HepG2 (cell line): Measurements from ENCODE around the gene POLE4. TPM values are rescaled to one million over a fixed set of nuclear protein-coding genes. Genes with fewer than 3 reads are reported as not detected.

ENCODE experiments used
- ATAC-seq: fragments of 200-7000 bp; cut with Tn5 transposase; 3 replicates; pipeline ENCODE4 v1.9.1; 2020; ENCODE audit warnings: mild to moderate bottlenecking, moderate library complexity
- BruUV-seq: library from RNA; stranded (reverse); fragments of 400-500 nt; replicated peaks from 2 replicates; lab custom pipeline; 2021; lab: Mats Ljungman, UMichigan
- CTCF ChIA-PET: fragments of 300-600 bp; formaldehyde crosslinking; extraction: SDS; loops from one replicate; lab custom pipeline; 2021; ENCODE audit warnings: low total read pairs, inconsistent platforms, low intra/inter-chr PET ratio; lab: Yijun Ruan, JAX
- POLR2A ChIA-PET: fragments of 350-600 bp; sonication (Branson Sonifier 250); formaldehyde crosslinking; loops from one replicate; lab custom pipeline; 2020; ENCODE audit warnings: antibody characterized with exemption, inconsistent platforms; lab: Yijun Ruan, JAX
- DNase-seq: peaks from one replicate; pipeline ENCODE4 v3.0.0-alpha.2; 2015; ENCODE audit warnings: low spot score
- FAIRE-seq: peaks from 3 replicates; lab custom pipeline; 2011; peaks lifted over from hg19 to GRCh38; lab: Jason Lieb, UNC
- H2AFZ ChIP-seq: one replicate; pipeline ENCODE4 v1.6.1; 2011; ENCODE audit warnings: low read length, inconsistent platforms
- H3K27ac ChIP-seq: fragments of 300-600 bp; 3 replicates; pipeline ENCODE4 v1.8.0; 2011; ENCODE audit warnings: mixed run types, mild to moderate bottlenecking, mixed read lengths, low read length, inconsistent platforms; ENCODE audit not compliant: insufficient read depth; ENCODE audit errors: extremely low read length
- H3K27me3 ChIP-seq, 2 experiments: fragments of 200-600 bp in 1 of 2; 2 replicates in 1 of 2; 3 replicates in 1 of 2; pipeline versions ENCODE4 v1.6.0 to v1.8.0; 2011; ENCODE audit warnings: low read length in 2 of 2, mild to moderate bottlenecking in 2 of 2, moderate library complexity in 2 of 2, inconsistent platforms in 1 of 2; ENCODE audit not compliant: insufficient read depth in 2 of 2, control insufficient read depth in 1 of 2
- H3K36me3 ChIP-seq, 2 experiments: fragments of 200-600 bp in 1 of 2; replicated peaks in 1 of 2; 2 replicates in 1 of 2; 3 replicates in 1 of 2; pipeline versions ENCODE4 v1.5.1 to v1.8.0; 2011; ENCODE audit warnings: low read length in 2 of 2, inconsistent platforms in 1 of 2; ENCODE audit not compliant: insufficient read depth in 2 of 2, control insufficient read depth in 1 of 2
- H3K4me1 ChIP-seq: 2 replicates; pipeline ENCODE4 v1.5.1; 2012; ENCODE audit warnings: low read length, inconsistent platforms; ENCODE audit not compliant: insufficient read depth
- H3K4me2 ChIP-seq: 2 replicates; pipeline ENCODE4 v1.6.0; 2011; ENCODE audit warnings: low read depth, low read length, inconsistent platforms
- H3K4me3 ChIP-seq, 3 experiments: fragments of 200-600 bp in 1 of 3; sonication (generic), shearing (Covaris generic) in 1 of 3; replicated peaks in 1 of 3; 2 replicates each; pipeline ENCODE4 v1.5.1; 2011 to 2016; ENCODE audit warnings: low read length in 3 of 3, inconsistent platforms in 2 of 3, low read depth in 2 of 3, mild to moderate bottlenecking in 2 of 3, control low read depth in 1 of 3, mixed read lengths in 1 of 3; ENCODE audit not compliant: insufficient read depth in 1 of 3
- H3K79me2 ChIP-seq: one replicate; pipeline ENCODE4 v1.6.1; 2011; ENCODE audit warnings: low read length, inconsistent platforms; ENCODE audit not compliant: insufficient read depth
- H3K9ac ChIP-seq: 2 replicates; pipeline ENCODE4 v1.6.0; 2011; ENCODE audit warnings: mild to moderate bottlenecking, low read depth, low read length, inconsistent platforms; ENCODE audit not compliant: insufficient read depth
- H3K9me3 ChIP-seq: 2 replicates; pipeline ENCODE4 v1.5.1; 2012; ENCODE audit warnings: mild to moderate bottlenecking, low read length
- H4K20me1 ChIP-seq: 2 replicates; pipeline ENCODE4 v1.6.0; 2011; ENCODE audit warnings: inconsistent platforms, mild to moderate bottlenecking, low read length, moderate library complexity; ENCODE audit not compliant: insufficient read depth
- CHD2 ChIP-seq: IDR thresholded peaks from 2 replicates; pipeline ENCODE4 v1.6.1; 2011; ENCODE audit warnings: low read depth, low read length, improper control_type of control experiment
- NPAS2 ChIP-seq: sonication (generic); formaldehyde crosslinking; IDR thresholded peaks from 2 replicates; pipeline ENCODE4 v1.8.0; 2022; ENCODE audit warnings: mild to moderate bottlenecking, missing genetic modification reagents, borderline replicate concordance
- SP5 ChIP-seq: IDR thresholded peaks from 2 replicates; pipeline ENCODE4 v1.6.1; 2016; ENCODE audit warnings: low read depth, borderline replicate concordance
- SSRP1 ChIP-seq: IDR thresholded peaks from 2 replicates; pipeline ENCODE4 v1.6.1; 2016; ENCODE audit warnings: control low read depth
- TFAP4 ChIP-seq: sonication (generic); IDR thresholded peaks from 2 replicates; pipeline ENCODE4 v1.6.1; 2016; ENCODE audit warnings: low read depth, borderline replicate concordance
- TFDP2 ChIP-seq: sonication (generic); formaldehyde crosslinking; IDR thresholded peaks from 2 replicates; pipeline ENCODE4 v1.4.0; 2020; ENCODE audit warnings: missing genetic modification reagents
- ZNF839 ChIP-seq: sonication (generic); formaldehyde crosslinking; IDR thresholded peaks from 2 replicates; pipeline ENCODE4 v1.4.0; 2020; ENCODE audit warnings: missing genetic modification reagents, mild to moderate bottlenecking, borderline replicate concordance
- ZNF841 ChIP-seq: sonication (generic); formaldehyde crosslinking; IDR thresholded peaks from 2 replicates; pipeline ENCODE4 v1.8.1; 2023; ENCODE audit warnings: missing genetic modification reagents, borderline replicate concordance
- WGBS: methylation state at CpG from one replicate; pipeline ENCODE4 v1.1.6; 2017; ENCODE audit warnings: low lambda C conversion rate; 5-methylcytosine and 5-hydroxymethylcytosine counted together
- in situ Hi-C: cut with HindIII; loops from 2 replicates; pipeline ENCODE4 v1.10.0; 2017; ENCODE audit warnings: low pct_unique_long_range_greater_than_20kb; ENCODE audit not compliant: extremely low pct_ligation_motif_present
- intact Hi-C: fragments of 100-400 bp; cut with micrococcal nuclease; formaldehyde crosslinking; loops from one replicate; pipeline ENCODE4 v1.10.0; 2022; ENCODE audit not compliant: unreplicated experiment
- polyA plus RNA-seq, 8 experiments: library from polyadenylated mRNA; depleted of rRNA in 3 of 8; stranded (reverse) in 7 of 8; unstranded in 1 of 8; fragments of >200 nt; fragmentation: Illumina TruSeq in 4 of 8; extraction: Trizol in 4 of 8; gene quantifications; 2 replicates each; pipeline versions ENCODE4 v1.2.1 to v1.2.3, GENCODE V29; 2011 to 2016; ENCODE audit warnings: low read depth in 4 of 8, missing spikeins in 1 of 8, mixed read lengths in 1 of 8; ENCODE audit not compliant: insufficient read depth in 1 of 8
- total RNA-seq, 5 experiments: library from RNA; depleted of rRNA; stranded (reverse); fragments of >200 nt; fragmentation: Illumina TruSeq; extraction: Trizol; gene quantifications; 2 replicates each; pipeline ENCODE4 v1.2.3, GENCODE V29; 2016; ENCODE audit warnings: low read depth in 1 of 5

The POLE4 gene
- total and polyA plus RNA-seq, 2 of the 13 experiments (the other 11 are each of a cell fraction or from before 2014, with no cell fraction given) = 106 to 116 TPM

GRCh38 chr2:74942263-74942662 is 16.2 kb upstream of the POLE4 start:
- ChIA-PET POLR2A (no interaction called here), CTCF (no interaction called here)
- Histone ChIP-seq H3K79me2 (peaks cover 21% of the 10 kb centered on the region), H4K20me1 (no peaks in the 10 kb centered on the region), H3K4me2 (no peak overlapping the region), H3K4me1 (peaks cover 56% of the 10 kb centered on the region), H3K9ac (no peak overlapping the region), H3K36me3 (peaks cover 0 to 1% of the 10 kb centered on the region in 2 experiments; a peak in 2 of 5 replicates), H3K4me3 (no peak overlapping the region), H3K27me3 (no peaks in the 10 kb centered on the region), H3K27ac (no peak overlapping the region), H3K9me3 (no peaks in the 10 kb centered on the region), H2AFZ (no peak overlapping the region)
- intact Hi-C loops = no loop called here
- FAIRE-seq = no peak
- 93% methylated on average over 5 of the region's 5 CpGs for WGBS
- no peak for TF ChIP-seq ZNF839 (CRISPR knock-in tag)
- no peak for TF ChIP-seq ZNF841 (CRISPR knock-in tag)
- no peak for TF ChIP-seq SP5 (CRISPR knock-in tag)
- no peak for TF ChIP-seq CHD2
- TF ChIP-seq NPAS2 (CRISPR knock-in tag) = no peak
- TF ChIP-seq TFDP2 = no peak
- TF ChIP-seq SSRP1 (CRISPR knock-in tag) = no peak
- TF ChIP-seq TFAP4 = no peak
- DNase-seq = no peak
- BruUV-seq = no TSS peak
- no peak for ATAC-seq
- in situ Hi-C loops = no loop called here
